Glutamatergic neuron (in vitro differentiated cells): ENCODE results near the gene ACTA1. TPM values are rescaled to one million over a fixed set of nuclear protein-coding genes. Genes with fewer than 3 reads are reported as not detected.
"Not testable (repeated sequence)": the region's sequence is repeated elsewhere in the genome, so short reads cannot be mapped to it uniquely, and the experiment has no call there.

Experiments used
- DNase-seq: peaks from one replicate; pipeline ENCODE4 v3.0.0; 2022
- H3K27ac Mint-ChIP-seq: one replicate; pipeline ENCODE4 v1.8.0; 2020; ENCODE audit warnings: mild to moderate bottlenecking, mixed read lengths, inconsistent platforms; ENCODE audit not compliant: unreplicated experiment
- H3K27me3 Mint-ChIP-seq: one replicate; pipeline ENCODE4 v1.8.0; 2020; ENCODE audit warnings: mild to moderate bottlenecking, moderate library complexity, mixed read lengths, inconsistent platforms; ENCODE audit not compliant: unreplicated experiment
- H3K36me3 Mint-ChIP-seq: one replicate; pipeline ENCODE4 v1.8.0; 2020; ENCODE audit warnings: mild to moderate bottlenecking, mixed read lengths, inconsistent platforms; ENCODE audit not compliant: unreplicated experiment
- H3K4me1 Mint-ChIP-seq: one replicate; pipeline ENCODE4 v1.8.0; 2020; ENCODE audit warnings: mild to moderate bottlenecking, low read depth, mixed read lengths, inconsistent platforms; ENCODE audit not compliant: unreplicated experiment
- H3K4me3 Mint-ChIP-seq: one replicate; pipeline ENCODE4 v1.8.0; 2020; ENCODE audit warnings: mild to moderate bottlenecking, mixed read lengths, inconsistent platforms; ENCODE audit not compliant: unreplicated experiment
- H3K9me3 Mint-ChIP-seq: one replicate; pipeline ENCODE4 v1.8.0; 2020; ENCODE audit warnings: mild to moderate bottlenecking, moderate library complexity, mixed read lengths, inconsistent platforms; ENCODE audit not compliant: unreplicated experiment
- total RNA-seq: library from RNA; stranded (reverse); fragmentation: NEBNext Ultra II Directional; extraction: Animal tissue kit (Norgen Biotek cat#: 25700); gene quantifications from one replicate; pipeline ENCODE4 v1.2.1, GENCODE V29; 2021; ENCODE audit not compliant: unreplicated experiment
- TF ChIP-seq, protein P1 (sequence below): fragments of 200-600 bp; sonication (generic); IDR thresholded peaks from one replicate; pipeline ENCODE4 v1.5.0; 2021; ENCODE audit not compliant: partially characterized antibody, unreplicated experiment

Gene ACTA1
- total RNA-seq, 1 donor from 2014 or later: 1.9 TPM

DNA sequence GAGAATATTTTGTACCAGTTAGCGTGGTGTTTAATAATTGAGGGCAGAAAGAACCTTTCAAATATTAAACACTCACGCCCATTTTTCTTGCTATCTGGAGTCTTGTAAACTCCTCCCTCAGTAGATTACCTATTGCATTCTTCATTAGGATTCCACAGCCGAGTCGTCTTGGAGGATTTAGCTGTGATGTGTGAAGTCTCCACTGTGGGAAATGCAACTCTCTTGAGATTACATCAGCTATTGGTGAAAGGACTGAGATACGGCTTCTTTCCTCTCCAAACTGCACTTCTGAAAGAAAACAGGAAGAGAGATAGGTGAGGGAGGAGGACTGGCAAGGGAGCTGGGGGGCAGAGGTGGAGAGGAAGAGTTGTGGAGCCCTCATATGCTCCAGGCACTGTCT lies 36.1 kb downstream of the ACTA1 start:
- no peaks in the 10 kb centered on the region for H3K4me1 Mint-ChIP-seq
- H3K9me3 Mint-ChIP-seq: no peaks in the 10 kb centered on the region
- no peaks in the 10 kb centered on the region for H3K27me3 Mint-ChIP-seq
- TF ChIP-seq, protein P1, sequence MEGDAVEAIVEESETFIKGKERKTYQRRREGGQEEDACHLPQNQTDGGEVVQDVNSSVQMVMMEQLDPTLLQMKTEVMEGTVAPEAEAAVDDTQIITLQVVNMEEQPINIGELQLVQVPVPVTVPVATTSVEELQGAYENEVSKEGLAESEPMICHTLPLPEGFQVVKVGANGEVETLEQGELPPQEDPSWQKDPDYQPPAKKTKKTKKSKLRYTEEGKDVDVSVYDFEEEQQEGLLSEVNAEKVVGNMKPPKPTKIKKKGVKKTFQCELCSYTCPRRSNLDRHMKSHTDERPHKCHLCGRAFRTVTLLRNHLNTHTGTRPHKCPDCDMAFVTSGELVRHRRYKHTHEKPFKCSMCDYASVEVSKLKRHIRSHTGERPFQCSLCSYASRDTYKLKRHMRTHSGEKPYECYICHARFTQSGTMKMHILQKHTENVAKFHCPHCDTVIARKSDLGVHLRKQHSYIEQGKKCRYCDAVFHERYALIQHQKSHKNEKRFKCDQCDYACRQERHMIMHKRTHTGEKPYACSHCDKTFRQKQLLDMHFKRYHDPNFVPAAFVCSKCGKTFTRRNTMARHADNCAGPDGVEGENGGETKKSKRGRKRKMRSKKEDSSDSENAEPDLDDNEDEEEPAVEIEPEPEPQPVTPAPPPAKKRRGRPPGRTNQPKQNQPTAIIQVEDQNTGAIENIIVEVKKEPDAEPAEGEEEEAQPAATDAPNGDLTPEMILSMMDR: no peak
- no peak for DNase-seq
- no peaks in the 10 kb centered on the region for H3K36me3 Mint-ChIP-seq
- H3K4me3 Mint-ChIP-seq: no peak overlapping the region
- no peak overlapping the region for H3K27ac Mint-ChIP-seq

DNA sequence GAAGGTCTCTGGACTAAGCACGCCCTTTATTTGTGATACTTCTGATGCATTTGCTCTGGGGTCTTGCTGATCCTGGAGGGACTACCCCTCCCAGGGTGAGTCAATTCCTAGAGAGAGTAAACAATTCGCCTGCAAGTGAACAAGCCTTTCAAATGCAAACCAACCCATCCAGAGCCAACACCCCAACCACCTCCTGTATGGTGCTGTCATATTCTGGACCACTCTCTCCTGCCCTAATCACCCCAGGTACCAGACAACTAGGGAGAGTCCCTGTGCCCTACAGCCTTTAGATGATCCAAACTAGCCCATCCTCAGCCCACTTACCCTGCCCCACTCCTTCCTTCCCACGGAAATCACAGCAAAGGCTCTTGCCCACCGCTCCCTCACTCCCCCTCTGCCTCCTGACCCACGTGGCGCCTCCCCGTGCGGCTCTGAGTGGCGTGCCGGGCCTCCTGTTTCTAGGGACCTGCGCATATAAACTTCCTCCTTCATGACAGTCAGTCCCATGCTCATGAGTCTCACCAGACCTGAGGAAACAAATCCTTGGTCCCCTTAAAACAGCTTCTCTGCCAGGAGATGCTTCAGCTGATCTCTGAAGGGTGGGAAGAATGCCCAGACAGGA lies 37.2 kb downstream of the ACTA1 start:
- Mint-ChIP-seq H3K4me1 (no peaks in the 10 kb centered on the region), H3K9me3 (no peaks in the 10 kb centered on the region), H3K4me3 (no peak overlapping the region), H3K27ac (no peak overlapping the region), H3K27me3 (no peaks in the 10 kb centered on the region), H3K36me3 (no peaks in the 10 kb centered on the region)
- DNase-seq: no peak
- TF ChIP-seq, protein P1: no peak

DNA sequence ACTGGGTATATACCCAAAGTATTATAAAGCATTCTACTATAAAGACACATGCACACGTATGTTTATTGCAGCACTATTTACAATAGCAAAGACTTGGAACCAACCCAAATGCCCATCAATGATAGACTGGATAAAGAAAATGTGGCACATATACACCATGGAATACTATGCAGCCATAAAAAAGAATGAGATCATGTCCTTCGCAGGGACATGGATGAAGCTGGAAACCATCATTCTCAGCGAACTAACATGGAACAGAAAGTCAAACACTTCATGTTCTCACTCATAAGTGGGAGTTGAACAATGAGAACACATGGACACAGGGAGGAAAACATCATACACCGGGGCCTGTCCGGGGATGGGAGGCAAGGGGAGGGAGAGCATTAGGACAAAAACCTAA lies 39.4 kb downstream of the ACTA1 start:
- not testable (repeated sequence) for H3K36me3 Mint-ChIP-seq, H3K4me1 Mint-ChIP-seq, DNase-seq, H3K4me3 Mint-ChIP-seq, H3K27ac Mint-ChIP-seq, H3K9me3 Mint-ChIP-seq, H3K27me3 Mint-ChIP-seq

DNA sequence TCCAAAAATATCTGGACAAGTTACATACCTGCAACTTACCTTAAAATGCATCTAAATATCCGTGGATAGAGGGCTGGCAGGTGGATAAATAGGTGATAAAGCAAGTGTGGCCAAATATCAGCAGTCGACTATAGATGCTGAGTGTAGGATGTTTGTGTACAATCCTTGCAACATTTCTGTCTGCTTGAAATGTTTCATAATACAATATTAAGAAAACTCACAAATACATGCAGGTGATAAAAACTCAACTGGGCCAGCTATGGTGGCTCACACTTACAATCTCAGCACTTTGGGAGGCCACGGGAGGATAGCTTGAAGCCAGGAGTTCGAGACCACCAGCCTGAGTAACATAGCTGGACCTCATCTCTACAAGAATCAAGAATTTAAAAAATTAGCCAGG lies 41.0 kb downstream of the ACTA1 start:
- H3K9me3 Mint-ChIP-seq: no peaks in the 10 kb centered on the region
- no peak overlapping the region for H3K4me3 Mint-ChIP-seq
- H3K4me1 Mint-ChIP-seq: no peaks in the 10 kb centered on the region
- no peak overlapping the region for H3K27ac Mint-ChIP-seq
- TF ChIP-seq, protein P1: no peak
- no peaks in the 10 kb centered on the region for H3K27me3 Mint-ChIP-seq
- peaks cover 8% of the 10 kb centered on the region for H3K36me3 Mint-ChIP-seq
- DNase-seq: no peak

DNA sequence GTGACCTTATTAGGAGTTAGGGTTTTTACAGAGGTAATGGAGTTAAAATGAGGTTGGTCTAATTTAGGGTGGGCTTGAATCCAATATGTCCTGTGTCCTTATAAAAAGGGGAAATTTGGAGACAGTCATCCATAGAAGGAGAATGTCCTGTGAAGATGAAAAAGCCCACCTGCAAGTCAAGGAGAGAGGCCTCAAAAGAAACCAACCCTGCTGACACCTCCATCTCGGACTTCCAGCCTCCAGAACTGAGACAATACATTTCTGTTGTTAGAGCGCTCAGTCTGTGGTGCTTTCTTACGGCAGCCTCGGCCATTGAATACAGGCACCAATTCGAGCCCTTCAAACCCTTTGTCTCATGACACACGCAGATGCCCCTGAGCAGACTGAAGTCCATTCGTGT lies 43.8 kb downstream of the ACTA1 start:
- DNase-seq: no peak
- no peak overlapping the region for H3K4me3 Mint-ChIP-seq
- TF ChIP-seq, protein P1: no peak
- peaks cover 8% of the 10 kb centered on the region for H3K36me3 Mint-ChIP-seq
- H3K4me1 Mint-ChIP-seq: no peaks in the 10 kb centered on the region
- H3K27ac Mint-ChIP-seq: no peak overlapping the region
- H3K27me3 Mint-ChIP-seq: peaks cover 3% of the 10 kb centered on the region
- no peaks in the 10 kb centered on the region for H3K9me3 Mint-ChIP-seq
